HG03571 (cell line): ENCODE measurements around the gene GCN1.

Experiments used
- ATAC-seq: cut with Tn5 transposase; IDR thresholded peaks from one replicate; pipeline ENCODE4 v1.9.1; 2021; ENCODE audit not compliant: unreplicated experiment

The GCN1 gene

GRCh38 chr12:120078868-120079267 is 115.6 kb downstream of the GCN1 start:
- no peak for ATAC-seq

- ATAC-seq, result no peak
These were observed 117.3 kb downstream of the GCN1 start for GRCh38 chr12:120077260-120077659.
